ENCODE data around the gene PRKCE. TPM values are rescaled to one million over a fixed set of nuclear protein-coding genes. Genes with fewer than 3 reads are reported as not detected.

PRKCE gene
- total RNA-seq, 1 experiment from 2014 or later, result 1.3 TPM

DNA sequence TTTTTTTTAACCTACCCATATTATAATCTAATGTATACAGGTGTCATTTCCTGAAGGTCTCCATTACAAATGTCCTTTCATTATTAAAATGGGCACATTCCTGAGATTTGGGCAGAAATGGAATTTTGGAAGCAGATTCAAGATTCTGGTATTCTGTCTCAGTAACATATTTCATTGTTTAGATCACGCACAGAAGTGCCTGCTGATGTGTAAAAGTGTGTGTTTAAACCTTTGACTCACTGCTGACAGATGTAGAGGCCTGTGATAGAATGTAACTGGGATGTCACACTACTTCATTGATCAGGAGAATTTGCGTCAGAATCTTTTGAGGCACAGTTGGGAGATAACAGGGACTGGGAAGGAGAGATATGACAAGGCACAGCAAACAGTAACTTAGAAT lies 368.9 kb downstream of the PRKCE start:
- H2BK5ac ChIP-seq (ENCODE audit: insufficient read length, low read length), result no peak overlapping the region
- Mint-ChIP-seq H3K9me3 (peaks cover 0 to 8% of the 10 kb centered on the region in 2 experiments; a peak in 2 of 5 replicates), H3K27me3 (ENCODE audit: low read depth) (no peaks in the 10 kb centered on the region), H3K4me1 (peaks cover 15 to 17% of the 10 kb centered on the region in 2 experiments), H3K36me3 (ENCODE audit: insufficient read depth in 1 of 3, low read depth in 3 of 3) (peaks cover 0 to 5% (median 3%) of the 10 kb centered on the region in 3 experiments; a peak in 3 of 7 replicates), H3K4me3 (no peak overlapping the region), H3K27ac (no peak overlapping the region)
- H3K79me1 ChIP-seq (ENCODE audit: insufficient read depth, low read depth, low read length, poor library complexity, severe bottlenecking), result no peaks in the 10 kb centered on the region
- no peak overlapping the region for H2BK12ac ChIP-seq (ENCODE audit: insufficient read length, low read depth, low read length)
- no peak overlapping the region for H2BK15ac ChIP-seq (ENCODE audit: low read depth, low read length)
- no CpG with 5 or more reads among the region's 2 CpGs for WGBS (ENCODE audit: extremely low coverage, insufficient read length, low lambda C conversion rate)
- H4K5ac ChIP-seq (ENCODE audit: insufficient read length, low read depth, low read length), result no peak overlapping the region
- no peaks in the 10 kb centered on the region for H4K20me1 ChIP-seq (ENCODE audit: control insufficient read depth, insufficient read depth, insufficient read length)
- H3K4me2 ChIP-seq (ENCODE audit: insufficient read depth, insufficient read length, low read length), result no peak overlapping the region
- DNase-seq, result no peak
- no peak overlapping the region for H2BK120ac ChIP-seq (ENCODE audit: low read depth, low read length, poor library complexity, severe bottlenecking)
- H3T11ph ChIP-seq (ENCODE audit: low read length), result no peak overlapping the region
- no peak overlapping the region for H3K23ac ChIP-seq (ENCODE audit: insufficient read length, low read depth, low read length)
- H3K79me2 ChIP-seq (ENCODE audit: insufficient read depth, low read length), result no peaks in the 10 kb centered on the region
- no peak overlapping the region for H2AFZ ChIP-seq (ENCODE audit: low read length)
- no peak overlapping the region for H3K14ac ChIP-seq (ENCODE audit: insufficient read depth, low read length)
- TF ChIP-seq CTCF (conservative IDR thresholded peaks at IDR 0.05), result no peak
- no peak overlapping the region for H3K4ac ChIP-seq (ENCODE audit: low read depth, low read length)
- H2AK5ac ChIP-seq (ENCODE audit: insufficient read length, low read length), result no peak overlapping the region
- no peak overlapping the region for H4K91ac ChIP-seq (ENCODE audit: insufficient read length, low read depth, low read length)
- no peaks in the 10 kb centered on the region for H3K9me3 ChIP-seq (ENCODE audit: control insufficient read depth, low read depth, low read length)
- no peak overlapping the region for H4K8ac ChIP-seq (replicated peaks; ENCODE audit: insufficient read length, low read depth, low read length)
- no peaks in the 10 kb centered on the region for H3K23me2 ChIP-seq (ENCODE audit: insufficient read length, low read depth, low read length, poor library complexity, severe bottlenecking)
- H2BK20ac ChIP-seq (ENCODE audit: low read depth, low read length, poor library complexity, severe bottlenecking), result no peak overlapping the region
- H3K9ac ChIP-seq (ENCODE audit: extremely low read depth, insufficient read length, low read length), result no peak overlapping the region
- no peak overlapping the region for H3K27ac ChIP-seq (ENCODE audit: insufficient read length, low read depth, low read length)
- no peaks in the 10 kb centered on the region for H3K27me3 ChIP-seq (ENCODE audit: insufficient read depth, low read length)
- H3K18ac ChIP-seq (ENCODE audit: insufficient read length, low read depth, low read length), result no peak overlapping the region
- peaks cover 9% of the 10 kb centered on the region for H3K4me1 ChIP-seq (ENCODE audit: insufficient read depth, low read length)
- no peak overlapping the region for H3K56ac ChIP-seq (ENCODE audit: insufficient read length, low read depth, low read length)
